ENCODE results near the gene PRDX1. TPM values are rescaled to one million over a fixed set of nuclear protein-coding genes. Genes with fewer than 3 reads are reported as not detected.
A peak's percentile ranks its signal among the peaks of the same experiment; 100 is the strongest.
"Not testable (repeated sequence)": the region's sequence is repeated elsewhere in the genome, so short reads cannot be mapped to it uniquely, and the experiment has no call there.

Gene PRDX1
- total RNA-seq, 1 experiment from 2014 or later: 637 TPM

- Histone ChIP-seq H3K4me3 (ENCODE audit: low read depth, low read length) (no peak overlapping the region), H3K27me3 (replicated peaks; ENCODE audit: control insufficient read depth, insufficient read depth, low read length) (no peaks in the 10 kb centered on the region), H3K9me3 (no peaks in the 10 kb centered on the region), H3K36me3 (ENCODE audit: control insufficient read depth, insufficient read depth, low read length) (no peaks in the 10 kb centered on the region; the same call in 1 of the 2 replicates), H3K4me1 (peaks cover 64% of the 10 kb centered on the region)
- Mint-ChIP-seq H3K9me3 (ENCODE audit: unreplicated experiment) (no peaks in the 10 kb centered on the region), H3K27me3 (ENCODE audit: insufficient read depth, unreplicated experiment) (no peaks in the 10 kb centered on the region), H3K27ac (ENCODE audit: unreplicated experiment) (peak overlapping the region; percentile 82), H3K36me3 (ENCODE audit: insufficient read depth, unreplicated experiment) (peaks cover 97% of the 10 kb centered on the region), H3K4me1 (ENCODE audit: low read depth, unreplicated experiment) (peaks cover 39% of the 10 kb centered on the region), H3K4me3 (ENCODE audit: unreplicated experiment) (peak overlapping the region; percentile 20)
- TF ChIP-seq CTCF (IDR thresholded peaks at IDR 0.05; ENCODE audit: insufficient read depth in 1 of 2, low read depth in 1 of 2, low read length in 1 of 2, severe bottlenecking in 1 of 2, unreplicated experiment in 1 of 2): no peak
- CTCF ChIA-PET: no interaction called here
- intact Hi-C loops (cut with micrococcal nuclease; ENCODE audit: unreplicated experiment): no loop called here
- no peak for DNase-seq
- POLR2A ChIA-PET: interaction anchor here (1.1 kb wide), 1 partner anchor 35 kb away, joined by 4 read pairs; no protein-coding TSS in a partner anchor
- BruUV-seq (replicated peaks): no TSS peak
These were observed 5.2 kb downstream of the PRDX1 start for GRCh38 chr1:45516465-45516864.

- no peaks in the 10 kb centered on the region for H3K27me3 Mint-ChIP-seq (ENCODE audit: insufficient read depth, unreplicated experiment)
- Histone ChIP-seq H3K4me1 (peaks cover 64% of the 10 kb centered on the region), H3K36me3 (ENCODE audit: control insufficient read depth, insufficient read depth, low read length) (no peaks in the 10 kb centered on the region; the same call in none of the 2 replicates), H3K4me3 (ENCODE audit: low read depth, low read length) (no peak overlapping the region), H3K9me3 (no peaks in the 10 kb centered on the region), H3K27me3 (replicated peaks; ENCODE audit: control insufficient read depth, insufficient read depth, low read length) (no peaks in the 10 kb centered on the region)
- TF ChIP-seq CTCF (IDR thresholded peaks at IDR 0.05; ENCODE audit: insufficient read depth in 1 of 2, low read depth in 1 of 2, low read length in 1 of 2, severe bottlenecking in 1 of 2, unreplicated experiment in 1 of 2): no peak
- CTCF ChIA-PET: no interaction called here
- peaks cover 39% of the 10 kb centered on the region for H3K4me1 Mint-ChIP-seq (ENCODE audit: low read depth, unreplicated experiment)
- DNase-seq: no peak
- H3K4me3 Mint-ChIP-seq (ENCODE audit: unreplicated experiment): peak overlapping the region; percentile 20
- H3K27ac Mint-ChIP-seq (ENCODE audit: unreplicated experiment): peak overlapping the region; percentile 82
- peaks cover 97% of the 10 kb centered on the region for H3K36me3 Mint-ChIP-seq (ENCODE audit: insufficient read depth, unreplicated experiment)
- no TSS peak for BruUV-seq (replicated peaks)
- no peaks in the 10 kb centered on the region for H3K9me3 Mint-ChIP-seq (ENCODE audit: unreplicated experiment)
- POLR2A ChIA-PET: interaction anchor here (1.1 kb wide), 1 partner anchor 35 kb away, joined by 4 read pairs; no protein-coding TSS in a partner anchor
- intact Hi-C loops (cut with micrococcal nuclease; ENCODE audit: unreplicated experiment): no loop called here
These were observed 5.6 kb downstream of the PRDX1 start for GRCh38 chr1:45516036-45516435.

- H3K36me3 ChIP-seq (ENCODE audit: control insufficient read depth, insufficient read depth, low read length); BruUV-seq (replicated peaks); H3K27me3 ChIP-seq (replicated peaks; ENCODE audit: control insufficient read depth, insufficient read depth, low read length); H3K4me3 ChIP-seq (ENCODE audit: low read depth, low read length); H3K9me3 ChIP-seq; intact Hi-C loops (cut with micrococcal nuclease; ENCODE audit: unreplicated experiment); POLR2A ChIA-PET; H3K9me3 Mint-ChIP-seq (ENCODE audit: unreplicated experiment); H3K27me3 Mint-ChIP-seq (ENCODE audit: insufficient read depth, unreplicated experiment): not testable (repeated sequence)
- CTCF ChIA-PET: interaction anchor here (2.1 kb wide), 1 partner anchor 56 kb away, joined by 14 read pairs; no protein-coding TSS in a partner anchor
- peak; percentile 53 to 70 for DNase-seq
- Mint-ChIP-seq H3K27ac (ENCODE audit: unreplicated experiment) (peak overlapping the region; percentile 82), H3K4me3 (ENCODE audit: unreplicated experiment) (peak overlapping the region; percentile 42), H3K36me3 (ENCODE audit: insufficient read depth, unreplicated experiment) (peaks cover 99% of the 10 kb centered on the region), H3K4me1 (ENCODE audit: low read depth, unreplicated experiment) (peaks cover 38% of the 10 kb centered on the region)
- peaks cover 53% of the 10 kb centered on the region for H3K4me1 ChIP-seq
These were observed 8.0 kb downstream of the PRDX1 start for GRCh38 chr1:45513532-45514260.
